Ramos (cell line): ENCODE measurements around the gene COL9A3.

ENCODE experiments used
- in situ Hi-C: fragments of 300-500 bp; cut with MboI; formaldehyde crosslinking; loops from one replicate; pipeline ENCODE4 v1.14.3; 2022; ENCODE audit warnings: low sequenced_read_pairs; ENCODE audit not compliant: unreplicated experiment

The COL9A3 gene

DNA sequence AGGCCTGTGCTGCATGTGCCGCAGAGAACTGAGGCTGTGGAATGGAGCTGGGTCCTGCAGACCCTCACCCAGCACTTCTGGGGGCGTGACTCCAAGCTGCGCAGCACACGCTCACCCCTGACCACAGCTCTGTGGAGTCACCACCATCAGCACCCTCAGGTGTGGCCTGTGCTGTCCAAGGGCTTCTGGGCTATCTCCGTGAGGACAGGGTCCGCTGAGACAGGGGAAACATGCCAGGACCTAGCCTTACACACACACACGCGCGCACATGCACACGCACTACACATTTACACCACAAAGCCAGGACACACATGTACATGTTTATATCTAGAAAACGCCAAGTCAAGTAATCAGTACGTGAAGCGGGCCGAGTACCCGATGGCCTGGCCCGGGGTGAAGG, 71.6 kb downstream of the COL9A3 start:
- in situ Hi-C loops: no loop called here

- in situ Hi-C loops: no loop called here
Measured at GRCh38 chr20:62888910-62889309, 72.1 kb downstream of the COL9A3 start.

DNA sequence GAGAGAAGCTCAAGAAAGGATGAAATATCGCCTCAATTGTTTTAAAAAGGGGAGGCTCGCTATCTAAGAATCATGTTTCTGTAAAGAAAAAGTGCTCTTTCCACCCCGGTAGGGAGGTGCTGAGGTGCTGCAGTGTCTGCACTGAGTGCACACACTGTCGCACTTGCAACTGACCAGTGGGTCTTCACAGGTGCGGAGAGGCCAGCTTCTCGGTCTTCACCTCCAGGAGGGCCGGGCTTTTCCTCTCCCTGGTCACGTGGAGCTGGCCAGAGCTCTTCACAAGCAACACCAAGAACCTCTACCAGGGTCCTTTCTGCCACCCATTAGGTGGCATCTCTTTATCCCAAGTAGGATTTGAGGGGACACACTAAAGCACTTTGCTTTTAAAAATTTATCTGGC, 72.6 kb downstream of the COL9A3 start:
- in situ Hi-C loops: no loop called here

- in situ Hi-C loops: no loop called here
Measured at GRCh38 chr20:62889871-62890270, 73.0 kb downstream of the COL9A3 start.

GRCh38 chr20:62890444-62890843, 73.6 kb downstream of the COL9A3 start:
- in situ Hi-C loops: no loop called here
